A549 (cell line): ENCODE results near the gene PAK2. TPM values are rescaled to one million over a fixed set of nuclear protein-coding genes. Genes with fewer than 3 reads are reported as not detected.
"Not testable (repeated sequence)": the region's sequence is repeated elsewhere in the genome, so short reads cannot be mapped to it uniquely, and the experiment has no call there.

Experiments
- ATAC-seq, 2 experiments: fragments of 200-7000 bp in 1 of 2; fragments of >200 bp in 1 of 2; cut with Nextera tagmentation in 1 of 2; cut with Tn5 transposase in 1 of 2; 3 replicates each; pipeline versions ENCODE4 v1.8.0 to v1.9.1; 2018 to 2020; ENCODE audit warnings: mild to moderate bottlenecking in 1 of 2, moderate library complexity in 1 of 2
- CTCF ChIA-PET: fragments of 300-600 bp; sonication (Branson Sonifier 250); formaldehyde crosslinking; extraction: SDS; loops from one replicate; lab custom pipeline; 2021; ENCODE audit warnings: antibody characterized with exemption, inconsistent platforms; lab: Yijun Ruan, JAX
- POLR2A ChIA-PET: fragments of 350-600 bp; formaldehyde crosslinking; extraction: SDS; loops from one replicate; lab custom pipeline; 2021; ENCODE audit warnings: antibody characterized with exemption, inconsistent platforms; lab: Yijun Ruan, JAX
- DNase-seq, 2 experiments: peaks; one replicate each; pipeline versions ENCODE4 v3.0.0 to v3.0.0-alpha.2; 2011 to 2016; ENCODE audit warnings: low read depth in 1 of 2, low spot score in 1 of 2
- FAIRE-seq: peaks from 2 replicates; lab custom pipeline; 2011; peaks lifted over from hg19 to GRCh38; lab: Jason Lieb, UNC
- H3K27ac ChIP-seq, 2 experiments: fragments of >200 bp; sonication (Bioruptor Twin); formaldehyde crosslinking; 3 replicates each; pipeline ENCODE4 v1.5.1; 2016 to 2017
- H3K4me1 ChIP-seq: fragments of >200 bp; sonication (Bioruptor Twin); formaldehyde crosslinking; 3 replicates; pipeline ENCODE4 v1.6.1; 2016
- H3K4me2 ChIP-seq: fragments of >200 bp; sonication (Bioruptor Twin); formaldehyde crosslinking; 3 replicates; pipeline ENCODE4 v1.6.1; 2016
- H3K4me3 ChIP-seq: fragments of >200 bp; sonication (Bioruptor Twin); formaldehyde crosslinking; 3 replicates; pipeline ENCODE4 v1.5.1; 2016
- H3K9me3 ChIP-seq: fragments of >200 bp; sonication (Bioruptor Twin); formaldehyde crosslinking; 3 replicates; pipeline ENCODE4 v1.6.1; 2016
- BCL3 ChIP-seq: fragments of >200 bp; sonication (Bioruptor Twin); formaldehyde crosslinking; IDR thresholded peaks from 3 replicates; pipeline ENCODE4 v1.6.1; 2016
- BHLHE40 ChIP-seq: IDR thresholded peaks from 2 replicates; pipeline ENCODE4 v1.6.1; 2012; ENCODE audit warnings: low read depth, low read length, inconsistent platforms
- CBX2 ChIP-seq: fragments of 200-600 bp; sonication (generic); IDR thresholded peaks from 2 replicates; pipeline ENCODE4 v1.6.1; 2016; ENCODE audit warnings: low read depth, mild to moderate bottlenecking, borderline replicate concordance
- E2F6 ChIP-seq: IDR thresholded peaks from 2 replicates; pipeline ENCODE4 v1.6.1; 2012; ENCODE audit warnings: low read depth, borderline replicate concordance
- FOSB ChIP-seq: fragments of 250-450 bp; sonication (Bioruptor Pico); IDR thresholded peaks from 2 replicates; pipeline ENCODE4 v1.5.0; 2020; ENCODE audit warnings: mild to moderate bottlenecking, moderate library complexity
- FOSL2 ChIP-seq, 2 experiments: fragments of 450-650 bp in 1 of 2; fragments of >200 bp in 1 of 2; sonication (Bioruptor Twin) in 1 of 2; formaldehyde crosslinking; IDR thresholded peaks; 2 replicates each; pipeline versions ENCODE4 v1.5.0 to v1.6.1; 2016 to 2020; ENCODE audit warnings: mild to moderate bottlenecking in 1 of 2, moderate library complexity in 1 of 2
- HOXB13 ChIP-seq: fragments of 250-450 bp; sonication (Bioruptor Pico); IDR thresholded peaks from 2 replicates; pipeline ENCODE4 v1.5.0; 2020; ENCODE audit warnings: low read depth, mild to moderate bottlenecking, moderate library complexity
- JUN ChIP-seq, 2 experiments: fragments of >200 bp; sonication (Bioruptor Twin); formaldehyde crosslinking; IDR thresholded peaks; 2 replicates in 1 of 2; 3 replicates in 1 of 2; pipeline ENCODE4 v1.6.1; 2016 to 2017
- KDM1A ChIP-seq: fragments of 200-600 bp; sonication (generic); IDR thresholded peaks from 2 replicates; pipeline ENCODE4 v1.6.1; 2016; ENCODE audit warnings: low read depth, mild to moderate bottlenecking
- MAFK ChIP-seq: fragments of 450-650 bp; IDR thresholded peaks from 2 replicates; pipeline ENCODE4 v1.6.1; 2014; ENCODE audit not compliant: partially characterized antibody
- MAX ChIP-seq: IDR thresholded peaks from 2 replicates; pipeline ENCODE4 v1.6.1; 2012
- MYC ChIP-seq: IDR thresholded peaks from 2 replicates; pipeline ENCODE4 v1.6.1; 2012; ENCODE audit warnings: mild to moderate bottlenecking, inconsistent platforms, low read length, improper control_type of control experiment, borderline replicate concordance
- PHF8 ChIP-seq: fragments of 200-600 bp; sonication (generic); IDR thresholded peaks from 2 replicates; pipeline ENCODE4 v1.6.1; 2016; ENCODE audit warnings: low read depth, mild to moderate bottlenecking, antibody characterized with exemption, moderate library complexity, borderline replicate concordance
- POLR2A ChIP-seq: IDR thresholded peaks from 2 replicates; pipeline ENCODE4 v1.6.1; 2012; ENCODE audit warnings: mild to moderate bottlenecking, low read length
- RARB ChIP-seq: fragments of 250-450 bp; sonication (Bioruptor Pico); IDR thresholded peaks from 2 replicates; pipeline ENCODE4 v1.8.0; 2021; ENCODE audit warnings: mild to moderate bottlenecking, moderate library complexity
- ZC3H11A ChIP-seq: fragments of 450-650 bp; IDR thresholded peaks from 2 replicates; pipeline ENCODE4 v1.6.1; 2014; ENCODE audit warnings: antibody characterized with exemption, mild to moderate bottlenecking
- ZNF302 ChIP-seq: fragments of 250-450 bp; sonication (Bioruptor Pico); IDR thresholded peaks from 2 replicates; pipeline ENCODE4 v1.9.0; 2021; ENCODE audit warnings: inconsistent platforms, mild to moderate bottlenecking, moderate library complexity
- WGBS: methylation state at CpG from one replicate; pipeline ENCODE4 v1.1.6; 2017; ENCODE audit errors: missing lambda C conversion rate; 5-methylcytosine and 5-hydroxymethylcytosine counted together
- polyA plus RNA-seq, 4 experiments: library from polyadenylated mRNA; depleted of rRNA in 3 of 4; stranded (reverse); fragments of >200 nt; fragmentation: RNase III in 1 of 4; extraction: RNeasy Plus Mini Kit Qiagen cat#74134 plus additional on column Dnase treatment in 1 of 4; gene quantifications; 2 replicates in 3 of 4; 3 replicates in 1 of 4; pipeline ENCODE4 v1.2.3, GENCODE V29; 2011 to 2017

PAK2 gene
- polyA plus RNA-seq, 2 of the 4 experiments (the other 2 are of a cell fraction): 33.0 to 49.8 TPM

- DNase-seq: no peak
- 82% methylated on average over 7 of the region's 7 CpGs for WGBS
- TF ChIP-seq HOXB13 (CRISPR knock-in tag): no peak
- TF ChIP-seq BHLHE40: no peak
- no peak for TF ChIP-seq FOSL2 (IDR thresholded peaks at IDR 0.05)
- no peak for TF ChIP-seq FOSL2 (CRISPR knock-in tag; IDR thresholded peaks at IDR 0.05)
- TF ChIP-seq ZNF302 (CRISPR knock-in tag): no peak
- no peak for TF ChIP-seq KDM1A
- TF ChIP-seq ZC3H11A: no peak
- TF ChIP-seq RARB (CRISPR knock-in tag): no peak
- no peak for TF ChIP-seq CBX2
- TF ChIP-seq FOSB (CRISPR knock-in tag): no peak
- TF ChIP-seq, all 56 proteins: peak for 0
- no peak for FAIRE-seq
- POLR2A ChIA-PET: no interaction called here
- H3K4me3 ChIP-seq: no peak overlapping the region
- CTCF ChIA-PET: interaction anchor here (0.5 to 3.4 kb wide), 3 partner anchors 24 to 344 kb away, joined by 4 to 14 read pairs (median 12); no protein-coding TSS in a partner anchor
- no peak overlapping the region for H3K4me2 ChIP-seq
- ATAC-seq: no peak
- no peaks in the 10 kb centered on the region for H3K9me3 ChIP-seq
- H3K27ac ChIP-seq: no peak overlapping the region
- peaks cover 7% of the 10 kb centered on the region; the same call in 2 of the 3 replicates for H3K4me1 ChIP-seq
Measured at GRCh38 chr3:196708467-196708866, 31.2 kb upstream of the PAK2 start.

GRCh38 chr3:196711838-196712513 is 27.7 kb upstream of the PAK2 start, which contains the start of the genes CEP19 and PIGX:
CEP19 (minus strand) TSS chr3:196712250; CDS start chr3:196708657, 3,593 bp downstream.
PIGX (plus strand) TSS chr3:196712377.
- CTCF ChIA-PET: interaction anchor here (0.9 kb wide), 1 partner anchor 27 kb away, joined by 3 read pairs; no protein-coding TSS in a partner anchor
- Histone ChIP-seq H3K4me1 (peaks cover 19% of the 10 kb centered on the region), H3K9me3 (no peaks in the 10 kb centered on the region), H3K4me3 (peak within 1 kb of the TSS; percentile 93), H3K4me2 (peak within 1 kb of the TSS; percentile 93), H3K27ac (peak within 1 kb of the TSS; percentile 95 to 99)
- POLR2A ChIA-PET: interaction anchor here (0.7 to 1.4 kb wide), 5 partner anchors 21 to 230 kb away, joined by 3 to 10 read pairs (median 7); partner anchors contain the start of genes NCBP2, PAK2 and SENP5
- DNase-seq (peak; percentile 74 to 81), FAIRE-seq (no peak), ATAC-seq (peak; percentile 89 to 93)
- TF ChIP-seq BCL3: peak; percentile 78; the same call in 1 of the 3 replicates
- TF ChIP-seq MAX: peak; percentile 47; the same call in 1 of the 2 replicates
- no peak for TF ChIP-seq MAFK
- peak; percentile 76 for TF ChIP-seq POLR2A
- peak; percentile 46 to 84; a peak in 3 of 5 replicates for TF ChIP-seq JUN (IDR thresholded peaks at IDR 0.05)
- TF ChIP-seq PHF8: peak; percentile 12; the same call in 1 of the 2 replicates
- no peak for TF ChIP-seq HOXB13 (CRISPR knock-in tag)
- TF ChIP-seq E2F6: peak; percentile 35; the same call in 1 of the 2 replicates
- 0% methylated on average over 11 of the region's 68 CpGs for WGBS

- DNase-seq: peak; percentile 24 to 44
- CTCF ChIA-PET: interaction anchor here (0.9 kb wide), 1 partner anchor 27 kb away, joined by 3 read pairs; no protein-coding TSS in a partner anchor
- POLR2A ChIA-PET: interaction anchor here (1.0 to 1.4 kb wide), 4 partner anchors 22 to 229 kb away, joined by 4 to 10 read pairs (median 8); partner anchors contain the start of genes NCBP2, PAK2 and SENP5
- 37% methylated on average over 10 of the region's 64 CpGs for WGBS
- H3K4me2 ChIP-seq: peak overlapping the region; percentile 93
- peaks cover 19% of the 10 kb centered on the region for H3K4me1 ChIP-seq
- no peaks in the 10 kb centered on the region for H3K9me3 ChIP-seq
- TF ChIP-seq MYC (no peak), PHF8 (peak; percentile 46; the same call in 1 of the 2 replicates)
- no peak for FAIRE-seq
- peak; percentile 74 for ATAC-seq
- H3K27ac ChIP-seq: peak overlapping the region; percentile 95 to 99
- peak overlapping the region; percentile 93 for H3K4me3 ChIP-seq
Measured at GRCh38 chr3:196712514-196713413, 26.9 kb upstream of the PAK2 start.

GRCh38 chr3:196717162-196717561 is 22.5 kb upstream of the PAK2 start:
- peaks cover 13% of the 10 kb centered on the region; the same call in 2 of the 3 replicates for H3K9me3 ChIP-seq
- 86% methylated on average over 3 of the region's 3 CpGs for WGBS
- POLR2A ChIA-PET, FAIRE-seq, DNase-seq, H3K4me2 ChIP-seq, ATAC-seq, H3K4me3 ChIP-seq, H3K27ac ChIP-seq, CTCF ChIA-PET: not testable (repeated sequence)
- H3K4me1 ChIP-seq: peaks cover 16% of the 10 kb centered on the region
